Measurements from ENCODE around the gene HMGA1. TPM values are rescaled to one million over a fixed set of nuclear protein-coding genes. Genes with fewer than 3 reads are reported as not detected.

HMGA1 gene
- total and polyA plus RNA-seq, 2 experiments from 2014 or later, result 341 to 639 TPM

DNA sequence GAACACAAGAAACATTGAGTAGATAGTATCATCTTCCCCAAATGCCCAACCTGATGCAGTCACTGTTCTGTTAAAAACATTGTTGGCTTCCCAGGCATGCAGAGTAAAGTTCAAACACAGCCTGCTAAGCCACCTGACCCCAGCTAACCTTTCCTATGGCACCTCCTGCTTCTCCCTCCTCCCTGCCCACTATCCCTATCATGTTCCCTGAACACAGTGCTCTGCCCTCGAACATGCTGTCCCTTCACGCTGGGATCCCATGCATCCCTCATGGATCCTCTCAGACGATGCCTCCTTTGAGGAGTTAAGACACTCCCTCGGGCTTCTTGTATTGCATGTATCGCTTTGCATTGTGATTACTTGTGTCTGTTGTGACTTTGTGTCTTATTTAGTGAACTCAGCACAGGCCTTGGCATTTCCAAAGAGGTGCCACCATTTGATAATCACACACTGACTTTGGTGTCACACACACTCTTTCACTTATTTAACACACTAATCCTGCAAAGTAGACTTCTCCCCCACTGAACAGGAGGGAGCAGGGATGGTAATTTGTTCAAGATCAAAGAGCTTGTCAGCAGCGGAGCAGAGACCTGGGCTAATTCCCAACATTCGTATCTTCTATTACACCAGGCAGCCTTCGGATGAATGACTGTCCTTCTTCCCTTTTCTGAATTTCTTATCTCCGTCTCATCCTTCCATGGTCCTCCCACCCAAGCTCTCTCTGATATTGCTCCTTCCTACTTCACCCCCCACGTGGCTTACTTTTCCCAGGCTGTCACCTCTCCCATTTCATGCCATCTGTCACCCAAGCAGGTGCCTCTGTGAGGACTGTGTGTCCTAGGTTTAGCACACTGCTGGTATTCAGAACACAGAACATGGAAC, 40.4 kb downstream of the HMGA1 start:
- H3K4me1 ChIP-seq (ENCODE audit: low read depth), result peaks cover 9% of the 10 kb centered on the region
- H3K4me3 ChIP-seq, result no peak overlapping the region
- H3K9me3 ChIP-seq (ENCODE audit: low read depth), result no peaks in the 10 kb centered on the region
- H3K36me3 ChIP-seq, result peaks cover 4% of the 10 kb centered on the region
- H3K27me3 ChIP-seq, result no peaks in the 10 kb centered on the region
- no peak for DNase-seq (ENCODE audit: low read depth in 1 of 2, low spot score in 1 of 2)
- H3K27ac ChIP-seq, result peak overlapping the region; percentile 10
- no peak for TF ChIP-seq CTCF (IDR thresholded peaks at IDR 0.05; ENCODE audit: low read depth, low read length)

- no peak for TF ChIP-seq CTCF (IDR thresholded peaks at IDR 0.05; ENCODE audit: low read depth, low read length)
- DNase-seq (ENCODE audit: low read depth in 1 of 2, low spot score in 1 of 2), result no peak
These were observed 41.1 kb downstream of the HMGA1 start for GRCh38 chr6:34277763-34278112.

GRCh38 chr6:34278833-34279232, 42.2 kb downstream of the HMGA1 start:
- Histone ChIP-seq H3K9me3 (ENCODE audit: low read depth) (no peaks in the 10 kb centered on the region), H3K4me1 (ENCODE audit: low read depth) (peaks cover under 1% of the 10 kb centered on the region), H3K4me3 (no peak overlapping the region), H3K36me3 (peaks cover 4% of the 10 kb centered on the region), H3K27ac (no peak overlapping the region), H3K27me3 (no peaks in the 10 kb centered on the region)
- DNase-seq (ENCODE audit: low read depth in 1 of 2, low spot score in 1 of 2), result no peak
- TF ChIP-seq CTCF (IDR thresholded peaks at IDR 0.05; ENCODE audit: low read depth, low read length), result no peak

More at GRCh38 chr6:34277763-34278112, 41.1 kb downstream of the HMGA1 start:
- Histone ChIP-seq H3K27ac (no peak overlapping the region), H3K36me3 (peaks cover 4% of the 10 kb centered on the region), H3K4me3 (no peak overlapping the region), H3K27me3 (no peaks in the 10 kb centered on the region), H3K9me3 (ENCODE audit: low read depth) (no peaks in the 10 kb centered on the region), H3K4me1 (ENCODE audit: low read depth) (peaks cover 9% of the 10 kb centered on the region)

DNA sequence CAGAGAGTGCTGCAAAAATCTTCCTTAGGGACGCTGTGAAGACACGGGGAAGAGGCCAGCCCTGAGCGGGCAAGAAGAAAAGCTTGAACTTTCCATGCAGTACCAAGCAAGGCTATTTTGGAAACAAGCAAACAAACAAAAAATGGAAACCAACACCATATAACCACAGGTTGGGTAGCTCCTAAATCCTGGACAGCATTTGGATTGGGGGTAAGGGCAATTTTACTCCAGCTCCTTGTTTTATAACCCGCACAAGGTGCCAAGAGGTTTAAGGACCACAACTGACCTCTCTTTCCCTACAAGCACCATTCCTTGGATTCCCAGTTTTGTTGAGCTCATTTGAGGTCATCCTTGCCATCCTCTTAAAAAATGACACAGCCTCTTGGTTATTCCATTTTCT, 43.5 kb downstream of the HMGA1 start:
- no peak for TF ChIP-seq CTCF (IDR thresholded peaks at IDR 0.05; ENCODE audit: low read depth, low read length)
- DNase-seq (ENCODE audit: low read depth in 1 of 2, low spot score in 1 of 2), result no peak
- Histone ChIP-seq H3K27me3 (no peaks in the 10 kb centered on the region), H3K9me3 (ENCODE audit: low read depth) (no peaks in the 10 kb centered on the region), H3K27ac (no peak overlapping the region), H3K36me3 (peaks cover 4% of the 10 kb centered on the region), H3K4me3 (no peak overlapping the region), H3K4me1 (ENCODE audit: low read depth) (no peaks in the 10 kb centered on the region)

GRCh38 chr6:34281702-34282334, 45.1 kb downstream of the HMGA1 start:
- H3K4me3 ChIP-seq, result no peak overlapping the region

More at GRCh38 chr6:34281702-34282334, 45.1 kb downstream of the HMGA1 start:
- Histone ChIP-seq H3K36me3 (peaks cover 4% of the 10 kb centered on the region), H3K27me3 (no peaks in the 10 kb centered on the region), H3K4me1 (ENCODE audit: low read depth) (no peaks in the 10 kb centered on the region), H3K9me3 (ENCODE audit: low read depth) (no peaks in the 10 kb centered on the region), H3K27ac (no peak overlapping the region)
- TF ChIP-seq CTCF (IDR thresholded peaks at IDR 0.05; ENCODE audit: low read depth, low read length), result no peak
- peak in 1 of 2 donors; percentile 33 for DNase-seq (ENCODE audit: low read depth in 1 of 2, low spot score in 1 of 2)

All from cardiac muscle cell (in vitro differentiated cells and primary cell).